Mucosa of rectum (tissue), 2 donors: Measurements from ENCODE around the gene TYMP.

Experiments
- H3K27ac ChIP-seq, 2 donors: one replicate each; pipeline ENCODE4 v1.7.0; 2013; ENCODE audit warnings: inconsistent platforms in 2 of 2, low read depth in 2 of 2, low read length in 2 of 2
- H3K27me3 ChIP-seq, 2 donors: one replicate each; pipeline ENCODE4 v1.7.0; 2013; ENCODE audit warnings: low read length in 2 of 2; ENCODE audit not compliant: control insufficient read depth in 2 of 2, insufficient read depth in 2 of 2
- H3K36me3 ChIP-seq, 2 donors: one replicate each; pipeline ENCODE4 v1.7.0; 2013; ENCODE audit warnings: low read length in 2 of 2; ENCODE audit not compliant: control insufficient read depth in 2 of 2, insufficient read depth in 2 of 2
- H3K4me1 ChIP-seq, 2 donors: one replicate each; pipeline ENCODE4 v1.7.0; 2013; ENCODE audit warnings: low read length in 2 of 2, mild to moderate bottlenecking in 1 of 2; ENCODE audit not compliant: control insufficient read depth in 2 of 2, insufficient read depth in 2 of 2
- H3K4me3 ChIP-seq, 2 donors: one replicate each; pipeline ENCODE4 v1.7.0; 2013; ENCODE audit warnings: low read length in 2 of 2
- H3K9ac ChIP-seq, 2 donors: one replicate each; pipeline ENCODE4 v1.7.0; 2013; ENCODE audit warnings: low read length in 2 of 2, low read depth in 1 of 2, mild to moderate bottlenecking in 1 of 2
- H3K9me3 ChIP-seq, 2 donors: one replicate each; pipeline ENCODE4 v1.7.0; 2013; ENCODE audit warnings: low read length in 2 of 2; ENCODE audit not compliant: control insufficient read depth in 2 of 2
- donor health status: healthy.
- donor health status: Normal muscosa, but diverticular disease.

The TYMP gene

GRCh38 chr22:50498322-50498890, 31.4 kb downstream of the TYMP start:
- Histone ChIP-seq H3K4me3 (peak overlapping the region; percentile 8 to 31), H3K9me3 (no peaks in the 10 kb centered on the region), H3K27me3 (no peaks in the 10 kb centered on the region), H3K9ac (no peak overlapping the region), H3K36me3 (peaks cover 3 to 6% of the 10 kb centered on the region in 2 donors), H3K27ac (no peak overlapping the region), H3K4me1 (peaks cover 2 to 4% of the 10 kb centered on the region in 2 donors)

- Histone ChIP-seq H3K9me3 (no peaks in the 10 kb centered on the region), H3K27ac (no peak overlapping the region), H3K27me3 (no peaks in the 10 kb centered on the region), H3K4me1 (peaks cover 2 to 4% of the 10 kb centered on the region in 2 donors), H3K36me3 (no peaks in the 10 kb centered on the region), H3K4me3 (no peak overlapping the region), H3K9ac (no peak overlapping the region)
These were observed 32.7 kb downstream of the TYMP start for GRCh38 chr22:50497093-50497492.

GRCh38 chr22:50490531-50491308, 39.1 kb downstream of the TYMP start:
- H3K9ac ChIP-seq = no peak overlapping the region
- H3K27ac ChIP-seq = no peak overlapping the region
- no peaks in the 10 kb centered on the region for H3K36me3 ChIP-seq
- H3K9me3 ChIP-seq = no peaks in the 10 kb centered on the region
- no peak overlapping the region for H3K4me3 ChIP-seq
- no peaks in the 10 kb centered on the region for H3K4me1 ChIP-seq
- no peaks in the 10 kb centered on the region for H3K27me3 ChIP-seq

GRCh38 chr22:50489363-50490243, 40.2 kb downstream of the TYMP start:
- Histone ChIP-seq H3K36me3 (no peaks in the 10 kb centered on the region), H3K4me3 (no peak overlapping the region), H3K27ac (no peak overlapping the region), H3K27me3 (no peaks in the 10 kb centered on the region), H3K9me3 (no peaks in the 10 kb centered on the region), H3K9ac (no peak overlapping the region), H3K4me1 (peaks cover 0 to 1% of the 10 kb centered on the region in 2 donors)

- Histone ChIP-seq H3K9me3 (no peaks in the 10 kb centered on the region), H3K27ac (no peak overlapping the region), H3K4me1 (peaks cover 4 to 8% of the 10 kb centered on the region in 2 donors), H3K36me3 (no peaks in the 10 kb centered on the region), H3K27me3 (no peaks in the 10 kb centered on the region), H3K9ac (no peak overlapping the region), H3K4me3 (no peak overlapping the region)
These were observed 40.9 kb downstream of the TYMP start for GRCh38 chr22:50488886-50489285.

GRCh38 chr22:50488006-50488677, 41.7 kb downstream of the TYMP start:
- H3K4me3 ChIP-seq = no peak overlapping the region
- H3K4me1 ChIP-seq = peaks cover 5 to 12% of the 10 kb centered on the region in 2 donors
- no peak overlapping the region for H3K9ac ChIP-seq
- H3K36me3 ChIP-seq = no peaks in the 10 kb centered on the region
- H3K9me3 ChIP-seq = no peaks in the 10 kb centered on the region
- H3K27me3 ChIP-seq = no peaks in the 10 kb centered on the region
- no peak overlapping the region for H3K27ac ChIP-seq

- Histone ChIP-seq H3K9me3 (no peaks in the 10 kb centered on the region), H3K4me1 (peaks cover 5 to 12% of the 10 kb centered on the region in 2 donors), H3K27me3 (no peaks in the 10 kb centered on the region), H3K9ac (no peak overlapping the region), H3K36me3 (no peaks in the 10 kb centered on the region), H3K27ac (no peak overlapping the region), H3K4me3 (no peak overlapping the region)
These were observed 42.4 kb downstream of the TYMP start for GRCh38 chr22:50487290-50488005.

GRCh38 chr22:50486561-50487289, 43.1 kb downstream of the TYMP start, which contains the start of gene MIOX:
Gene MIOX, plus strand, starts transcription at chr22:50486859. Its CDS starts 39 bp downstream, at chr22:50486898.
- H3K4me3 ChIP-seq = no peak within 1 kb of the TSS
- H3K9ac ChIP-seq = no peak within 1 kb of the TSS
- no peaks in the 10 kb centered on the region for H3K9me3 ChIP-seq
- no peak within 1 kb of the TSS for H3K27ac ChIP-seq
- peaks cover 0 to 1% of the 10 kb centered on the region in 2 donors for H3K27me3 ChIP-seq
- no peaks in the 10 kb centered on the region for H3K36me3 ChIP-seq
- peaks cover 9 to 17% of the 10 kb centered on the region in 2 donors for H3K4me1 ChIP-seq
